ENCODE results near the gene ADARB1.

GRCh38 chr21:45032977-45033710 is 41.2 kb upstream of the ADARB1 start:
- TF ChIP-seq CTCF (conservative IDR thresholded peaks at IDR 0.05) (no peak), ZFX (IDR thresholded peaks at IDR 0.05) (no peak)

Data from C4-2B (cell line).